ENCODE data around the gene ATP6V0C.

DNA sequence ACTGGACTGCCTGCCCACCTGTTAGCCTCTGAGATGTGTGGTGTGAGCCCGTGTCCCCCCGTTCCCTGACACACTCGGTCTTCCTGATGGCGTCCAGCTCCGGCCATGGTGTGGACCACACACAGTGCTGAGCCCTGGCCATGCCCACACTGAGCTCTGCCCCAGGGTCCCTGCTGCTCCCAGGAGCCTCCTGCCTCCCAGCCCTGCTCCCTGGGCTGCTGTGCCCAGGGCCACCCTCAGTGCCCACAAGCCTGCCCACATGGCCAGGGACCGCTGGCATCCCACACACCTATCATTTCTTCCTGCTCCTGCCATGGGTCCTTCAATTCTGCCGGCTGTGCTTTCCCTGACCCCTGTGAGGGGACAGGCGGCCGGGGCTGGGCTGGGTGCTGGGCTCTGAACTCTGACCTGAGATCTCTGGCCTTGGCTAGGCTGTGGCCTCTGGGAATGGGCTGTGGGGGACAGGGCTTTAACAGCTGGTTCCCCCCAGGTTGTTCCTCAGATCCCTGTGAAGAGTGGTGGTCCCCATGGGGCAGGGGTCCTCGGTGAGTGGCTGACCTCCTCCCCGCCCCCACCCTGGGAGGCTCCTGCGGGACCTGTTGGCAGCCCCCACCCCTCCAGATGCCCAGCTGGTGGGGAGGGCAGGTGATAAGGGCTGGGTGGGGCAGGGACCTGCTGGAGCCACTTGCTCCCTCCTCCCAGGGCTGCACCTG lies 13.5 kb downstream of the ATP6V0C start:
- TF ChIP-seq, protein P1, sequence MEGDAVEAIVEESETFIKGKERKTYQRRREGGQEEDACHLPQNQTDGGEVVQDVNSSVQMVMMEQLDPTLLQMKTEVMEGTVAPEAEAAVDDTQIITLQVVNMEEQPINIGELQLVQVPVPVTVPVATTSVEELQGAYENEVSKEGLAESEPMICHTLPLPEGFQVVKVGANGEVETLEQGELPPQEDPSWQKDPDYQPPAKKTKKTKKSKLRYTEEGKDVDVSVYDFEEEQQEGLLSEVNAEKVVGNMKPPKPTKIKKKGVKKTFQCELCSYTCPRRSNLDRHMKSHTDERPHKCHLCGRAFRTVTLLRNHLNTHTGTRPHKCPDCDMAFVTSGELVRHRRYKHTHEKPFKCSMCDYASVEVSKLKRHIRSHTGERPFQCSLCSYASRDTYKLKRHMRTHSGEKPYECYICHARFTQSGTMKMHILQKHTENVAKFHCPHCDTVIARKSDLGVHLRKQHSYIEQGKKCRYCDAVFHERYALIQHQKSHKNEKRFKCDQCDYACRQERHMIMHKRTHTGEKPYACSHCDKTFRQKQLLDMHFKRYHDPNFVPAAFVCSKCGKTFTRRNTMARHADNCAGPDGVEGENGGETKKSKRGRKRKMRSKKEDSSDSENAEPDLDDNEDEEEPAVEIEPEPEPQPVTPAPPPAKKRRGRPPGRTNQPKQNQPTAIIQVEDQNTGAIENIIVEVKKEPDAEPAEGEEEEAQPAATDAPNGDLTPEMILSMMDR (IDR thresholded peaks at IDR 0.05; ENCODE audit: control extremely low read depth in 1 of 3, insufficient read depth in 1 of 3, low read depth in 1 of 3, low read length in 3 of 3): no peak
- TF ChIP-seq GABPA (IDR thresholded peaks at IDR 0.05; ENCODE audit: borderline replicate concordance, insufficient read depth, low read length): no peak
- no peak for TF ChIP-seq ASH2L (IDR thresholded peaks at IDR 0.05; ENCODE audit: low read length)
- no peak for TF ChIP-seq POLR2AphosphoS5 (IDR thresholded peaks at IDR 0.05; ENCODE audit: low read depth, low read length)
- TF ChIP-seq POLR2A (IDR thresholded peaks at IDR 0.05; ENCODE audit: control extremely low read depth in 1 of 2, low read depth in 2 of 2, low read length in 2 of 2): no peak
- no peak for TF ChIP-seq CHD2 (IDR thresholded peaks at IDR 0.05; ENCODE audit: low read length)
- TF ChIP-seq HDAC2 (IDR thresholded peaks at IDR 0.05; ENCODE audit: borderline replicate concordance in 1 of 2, low read depth in 2 of 2, low read length in 2 of 2): no peak
- no peak for TF ChIP-seq RNF2 (IDR thresholded peaks at IDR 0.05; ENCODE audit: borderline replicate concordance, low read depth, low read length, missing control alignments, poor library complexity, severe bottlenecking)
- no peak for TF ChIP-seq RAD21 (IDR thresholded peaks at IDR 0.05 in 1 of 2, conservative IDR thresholded peaks at IDR 0.05 in 1 of 2; ENCODE audit: low read depth in 2 of 2, low read length in 2 of 2)
- TF ChIP-seq EZH2 (IDR thresholded peaks at IDR 0.05; ENCODE audit: low read depth, low read length, severe bottlenecking): no peak

Measured in H1 (cell line).